ENCODE data around the gene PLD2.

The PLD2 gene, protein sequence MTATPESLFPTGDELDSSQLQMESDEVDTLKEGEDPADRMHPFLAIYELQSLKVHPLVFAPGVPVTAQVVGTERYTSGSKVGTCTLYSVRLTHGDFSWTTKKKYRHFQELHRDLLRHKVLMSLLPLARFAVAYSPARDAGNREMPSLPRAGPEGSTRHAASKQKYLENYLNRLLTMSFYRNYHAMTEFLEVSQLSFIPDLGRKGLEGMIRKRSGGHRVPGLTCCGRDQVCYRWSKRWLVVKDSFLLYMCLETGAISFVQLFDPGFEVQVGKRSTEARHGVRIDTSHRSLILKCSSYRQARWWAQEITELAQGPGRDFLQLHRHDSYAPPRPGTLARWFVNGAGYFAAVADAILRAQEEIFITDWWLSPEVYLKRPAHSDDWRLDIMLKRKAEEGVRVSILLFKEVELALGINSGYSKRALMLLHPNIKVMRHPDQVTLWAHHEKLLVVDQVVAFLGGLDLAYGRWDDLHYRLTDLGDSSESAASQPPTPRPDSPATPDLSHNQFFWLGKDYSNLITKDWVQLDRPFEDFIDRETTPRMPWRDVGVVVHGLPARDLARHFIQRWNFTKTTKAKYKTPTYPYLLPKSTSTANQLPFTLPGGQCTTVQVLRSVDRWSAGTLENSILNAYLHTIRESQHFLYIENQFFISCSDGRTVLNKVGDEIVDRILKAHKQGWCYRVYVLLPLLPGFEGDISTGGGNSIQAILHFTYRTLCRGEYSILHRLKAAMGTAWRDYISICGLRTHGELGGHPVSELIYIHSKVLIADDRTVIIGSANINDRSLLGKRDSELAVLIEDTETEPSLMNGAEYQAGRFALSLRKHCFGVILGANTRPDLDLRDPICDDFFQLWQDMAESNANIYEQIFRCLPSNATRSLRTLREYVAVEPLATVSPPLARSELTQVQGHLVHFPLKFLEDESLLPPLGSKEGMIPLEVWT

DNA sequence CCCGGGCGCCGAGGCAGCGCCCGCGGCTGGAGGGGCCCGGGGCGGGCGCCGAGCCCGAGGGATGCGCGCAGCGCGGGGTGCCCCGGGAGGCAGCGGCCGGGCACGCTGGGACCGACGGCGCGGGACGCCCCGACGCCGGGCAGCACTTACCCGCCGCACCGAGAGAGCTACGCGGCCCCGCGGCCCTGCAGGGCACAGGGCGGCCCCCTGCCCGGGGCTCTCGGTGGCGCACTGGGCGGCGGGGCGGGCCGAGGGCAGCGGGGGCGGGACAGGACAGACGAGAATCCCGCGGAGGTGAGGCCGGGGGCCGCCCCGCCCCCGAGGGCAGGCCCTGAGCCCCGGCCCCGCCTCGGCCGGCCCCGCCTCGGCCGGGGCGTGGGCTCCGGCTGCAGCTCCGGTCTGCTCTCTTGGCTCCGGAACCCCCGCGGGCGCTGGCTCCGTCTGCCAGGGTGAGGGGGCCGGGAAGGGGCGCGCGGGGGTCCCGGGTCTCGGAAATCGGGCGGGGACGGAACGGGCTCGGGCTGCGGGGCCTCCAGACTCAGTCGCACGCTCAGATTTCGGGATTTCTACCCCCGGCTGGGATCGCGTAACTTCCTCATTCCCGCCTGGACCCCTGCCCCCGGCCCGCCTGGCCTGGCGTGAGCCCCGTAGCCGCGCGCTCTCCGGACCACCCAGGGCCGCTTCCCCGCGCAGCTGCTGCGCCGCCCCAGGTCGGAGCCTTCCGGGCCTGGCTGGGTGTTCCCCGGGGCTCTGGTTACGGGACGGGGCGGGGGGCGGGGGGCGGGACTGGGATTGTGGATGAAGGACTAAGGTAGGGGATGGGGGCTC lies at the start of gene PLD2:
Gene PLD2 (plus strand): TSS at position 376 of the 828 bp plus-strand sequence. CDS start 621 bp downstream, outside the sequence.
- in situ Hi-C loops (cut with MboI; ENCODE audit: low sequenced_read_pairs): no loop called here

DNA sequence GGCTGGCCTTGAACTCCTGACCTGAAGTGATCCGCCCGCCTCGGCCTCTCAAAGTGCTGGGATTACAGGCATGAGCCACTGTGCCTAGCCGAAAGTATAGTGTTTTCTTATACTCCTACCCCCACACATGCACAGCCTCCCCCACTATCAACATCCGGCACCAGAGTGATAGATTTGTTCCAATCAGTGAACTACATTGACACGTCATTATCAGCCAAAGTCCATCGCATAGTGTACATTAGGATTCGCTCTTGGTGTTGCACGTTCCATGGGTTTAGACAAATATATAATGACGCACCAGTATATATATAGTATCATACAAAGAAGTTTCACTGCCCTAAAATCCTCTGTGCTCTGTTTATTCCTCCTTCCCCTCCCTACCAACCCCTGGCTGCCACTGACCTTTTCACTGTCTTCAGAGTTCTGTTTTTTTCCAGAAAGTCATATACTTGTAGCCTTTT lies 47.1 kb upstream of the PLD2 start:
- in situ Hi-C loops (cut with MboI; ENCODE audit: low sequenced_read_pairs): no loop called here

DNA sequence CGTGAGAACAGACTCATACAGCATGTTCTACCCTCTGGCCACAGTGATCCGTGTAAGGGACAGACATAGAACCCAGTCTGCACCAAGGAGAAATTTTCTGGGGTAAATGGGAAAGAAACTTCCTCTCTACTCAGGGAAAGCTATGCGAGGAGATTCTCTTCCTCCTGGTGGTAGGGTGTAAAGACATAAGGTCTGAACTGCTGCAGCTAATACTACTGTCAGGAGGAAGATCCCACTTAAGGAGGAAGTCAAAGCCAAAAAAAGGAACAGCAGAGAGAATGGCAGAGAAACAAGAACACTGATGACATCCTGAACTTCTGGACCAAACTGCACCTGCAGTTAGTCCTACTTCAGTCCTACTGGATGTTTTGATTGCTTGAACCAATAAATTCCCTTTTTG lies 42.4 kb upstream of the PLD2 start:
- in situ Hi-C loops (cut with MboI; ENCODE audit: low sequenced_read_pairs): no loop called here

DNA sequence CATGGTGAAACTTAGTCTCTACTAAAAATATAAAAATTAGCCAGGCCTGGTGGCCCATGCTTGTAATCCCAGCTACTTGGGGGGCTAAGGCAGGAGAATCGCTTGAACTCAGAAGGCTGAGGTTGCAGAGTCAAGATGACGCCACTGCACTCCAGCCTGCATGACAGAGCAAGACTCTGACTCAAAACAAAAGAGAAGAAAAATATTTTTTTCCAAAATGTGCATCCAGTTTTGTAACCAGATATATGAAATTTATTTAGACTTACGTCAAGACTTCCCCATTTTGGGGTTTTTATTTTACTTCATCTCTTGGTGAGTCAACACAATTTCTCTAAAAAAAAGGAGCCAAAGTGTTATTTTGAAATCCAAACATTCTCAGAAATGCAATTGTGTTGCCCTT lies 40.8 kb upstream of the PLD2 start:
- in situ Hi-C loops (cut with MboI; ENCODE audit: low sequenced_read_pairs): no loop called here

DNA sequence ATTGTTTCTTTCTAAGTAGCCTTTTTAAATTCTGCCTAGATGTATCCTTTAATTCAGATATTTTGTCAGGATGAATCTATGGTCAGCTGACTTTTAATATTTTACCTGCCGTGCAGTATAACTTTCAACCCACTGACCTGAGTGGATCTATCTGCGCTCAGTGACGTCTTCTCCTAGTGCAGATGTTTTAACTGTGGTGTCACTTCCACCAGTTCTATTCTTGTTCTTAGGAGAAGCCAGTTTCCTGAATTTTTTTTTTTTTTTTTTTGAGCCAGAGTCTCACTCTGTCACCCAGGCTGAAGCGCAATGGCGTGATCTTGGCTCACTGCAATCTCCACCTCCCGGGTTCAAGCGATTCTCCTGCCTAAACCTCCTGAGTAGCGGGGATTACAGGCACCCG lies 40.2 kb upstream of the PLD2 start:
- in situ Hi-C loops (cut with MboI; ENCODE audit: low sequenced_read_pairs): no loop called here

DNA sequence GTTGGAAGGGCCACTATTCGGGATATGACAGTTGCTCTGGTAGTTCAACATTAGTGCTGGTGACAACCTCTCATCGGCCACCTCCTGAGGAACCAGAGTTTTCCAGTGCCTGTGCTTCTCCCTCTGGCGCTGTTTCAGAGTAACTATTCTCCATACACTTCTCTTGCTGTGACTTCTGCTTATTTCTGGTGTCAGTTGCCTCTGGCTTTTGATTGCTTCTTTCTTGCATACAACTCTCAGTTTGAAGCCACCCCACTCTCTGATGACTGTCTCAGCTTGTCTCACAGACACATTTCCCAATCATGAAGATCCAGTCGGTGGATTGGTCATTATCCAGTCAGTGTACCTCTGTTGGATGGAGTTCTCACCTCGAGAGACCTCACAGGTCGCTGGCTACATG lies 38.7 kb upstream of the PLD2 start:
- in situ Hi-C loops (cut with MboI; ENCODE audit: low sequenced_read_pairs): no loop called here

DNA sequence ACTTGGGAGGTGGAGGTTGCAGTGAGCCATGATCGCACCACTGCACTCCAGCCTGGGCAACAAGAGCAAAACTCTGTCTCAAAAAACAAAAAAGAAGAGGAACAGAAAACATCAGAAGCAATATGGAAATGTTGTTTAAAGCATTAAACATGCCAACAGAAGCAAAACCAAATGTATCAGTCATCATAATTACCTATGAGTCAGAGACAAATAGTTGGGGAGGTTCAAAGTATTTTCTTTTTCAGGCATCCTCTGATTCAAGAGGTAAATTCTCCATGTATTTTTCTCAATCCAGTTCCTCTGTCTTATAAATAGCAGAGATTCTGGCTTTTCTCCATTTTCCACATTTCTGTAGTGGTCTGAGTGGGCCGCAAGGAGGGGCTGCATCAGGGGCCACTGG lies 37.3 kb upstream of the PLD2 start:
- in situ Hi-C loops (cut with MboI; ENCODE audit: low sequenced_read_pairs): no loop called here

DNA sequence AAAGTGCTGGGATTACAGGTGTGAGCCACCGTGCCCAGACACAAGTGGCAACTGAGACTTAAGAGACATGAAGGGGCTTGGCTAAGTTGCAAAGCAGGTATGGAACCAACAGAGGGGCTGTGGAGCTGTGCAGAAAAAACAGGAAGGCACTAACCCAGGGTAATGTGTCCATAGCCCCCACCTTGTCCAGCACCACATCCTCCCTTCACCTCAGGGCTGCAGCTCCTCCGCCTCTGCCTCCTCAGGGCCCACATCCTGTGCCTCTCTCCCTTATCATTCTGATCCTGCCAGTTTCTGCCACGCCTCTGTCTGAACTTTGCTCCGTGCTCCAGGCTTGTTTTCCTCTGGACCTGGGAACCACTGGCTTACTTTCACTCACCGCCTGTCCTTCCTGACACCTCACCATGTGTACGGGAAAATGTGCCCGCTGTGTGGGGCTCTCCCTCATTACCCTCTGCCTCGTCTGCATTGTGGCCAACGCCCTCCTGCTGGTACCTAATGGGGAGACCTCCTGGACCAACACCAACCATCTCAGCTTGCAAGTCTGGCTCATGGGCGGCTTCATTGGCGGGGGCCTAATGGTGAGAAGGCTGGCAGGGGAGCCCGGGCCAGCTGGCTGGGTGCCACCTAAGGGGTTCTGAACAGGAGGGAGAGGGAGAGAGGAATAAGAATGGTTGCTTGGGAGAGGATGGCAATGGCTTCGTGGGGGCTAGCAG lies 35.3 kb upstream of the PLD2 start, which contains the start of gene TM4SF5:
Gene TM4SF5 (plus strand): TSS at position 368 of the 716 bp plus-strand sequence. CDS start 37 bp downstream, at position 405.
- in situ Hi-C loops (cut with MboI; ENCODE audit: low sequenced_read_pairs): no loop called here

DNA sequence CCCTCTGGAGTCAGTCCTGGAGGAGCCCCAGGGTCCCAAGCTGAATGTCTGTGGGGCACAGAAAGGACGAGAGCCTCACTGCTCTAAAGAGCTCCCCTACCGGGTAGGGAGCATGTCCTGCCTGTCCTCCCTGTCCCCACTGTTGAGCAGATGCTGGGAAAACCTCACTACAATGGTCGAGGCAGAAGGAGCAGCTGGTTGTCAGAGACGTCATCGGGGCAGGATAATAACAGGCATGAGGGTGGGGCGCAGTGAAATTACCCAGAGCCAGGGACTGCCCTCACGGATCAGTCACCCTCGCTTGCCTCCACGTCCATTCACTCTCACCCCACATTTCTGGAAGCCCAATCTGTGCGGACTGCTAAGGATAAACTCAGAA lies 34.7 kb upstream of the PLD2 start:
- in situ Hi-C loops (cut with MboI; ENCODE audit: low sequenced_read_pairs): no loop called here

DNA sequence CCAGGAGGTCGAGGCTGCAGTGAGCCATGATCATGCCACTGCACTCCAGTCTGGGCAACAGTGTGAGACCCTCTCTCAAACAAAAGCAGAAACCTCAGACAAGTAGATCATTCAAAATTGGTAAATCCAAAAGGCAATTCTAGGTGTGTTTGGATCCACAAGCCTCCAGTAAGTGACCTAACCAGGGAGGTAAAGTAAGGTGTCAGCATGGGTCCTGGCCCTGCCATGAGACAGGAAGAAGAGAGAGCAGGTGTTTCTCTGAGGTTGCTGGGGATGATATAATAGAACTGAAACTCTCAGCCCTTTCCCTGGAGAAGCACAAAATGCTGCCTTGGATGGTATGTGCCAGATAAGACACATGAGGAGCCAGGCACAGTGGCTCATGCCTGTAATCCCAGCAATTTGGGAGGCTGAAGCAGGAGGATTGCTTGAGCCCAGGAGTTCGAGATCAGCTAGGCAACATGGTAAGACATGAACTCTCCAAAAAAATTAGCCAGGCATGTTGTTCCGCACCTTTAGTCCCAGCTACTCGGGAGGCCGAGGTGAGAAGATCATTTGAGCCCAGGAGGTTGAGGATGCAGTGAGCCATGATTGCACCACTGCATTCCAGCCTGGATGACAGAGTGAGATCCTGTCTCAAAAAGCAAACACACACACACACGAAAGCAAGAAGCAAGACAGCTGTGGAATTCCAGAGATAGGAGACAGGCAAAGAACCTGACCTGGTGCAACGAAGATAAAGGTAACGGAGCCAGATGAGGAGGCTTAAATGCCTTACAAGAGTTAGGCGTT lies 28.8 kb upstream of the PLD2 start:
- in situ Hi-C loops (cut with MboI; ENCODE audit: low sequenced_read_pairs): no loop called here

DNA sequence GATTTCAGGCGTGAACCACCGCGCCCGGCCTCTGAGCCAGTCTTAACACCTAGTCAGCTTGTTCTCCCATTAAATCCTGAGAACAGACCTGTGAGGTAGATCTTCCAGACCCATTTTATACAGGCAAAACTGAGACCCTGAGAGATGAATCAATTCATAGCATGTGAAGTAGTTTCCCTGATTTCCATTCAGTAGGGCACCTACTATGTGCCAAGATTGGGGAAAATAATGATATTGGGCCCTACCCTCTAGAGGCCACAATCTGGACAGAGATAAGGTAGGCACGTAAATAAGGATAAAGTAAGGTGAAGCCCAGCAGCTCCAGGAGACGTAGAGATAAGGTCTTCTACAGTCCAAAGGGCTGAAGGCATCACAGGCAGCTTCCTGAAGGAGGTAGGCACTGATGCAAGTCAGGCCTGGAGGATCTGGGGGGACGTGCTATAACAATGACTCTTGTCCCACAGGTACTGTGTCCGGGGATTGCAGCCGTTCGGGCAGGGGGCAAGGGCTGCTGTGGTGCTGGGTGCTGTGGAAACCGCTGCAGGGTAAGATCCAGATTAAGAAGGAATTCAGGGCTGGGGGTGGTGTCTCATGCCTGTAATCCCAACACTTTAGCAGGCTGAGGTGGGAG lies 26.5 kb upstream of the PLD2 start:
- in situ Hi-C loops (cut with MboI; ENCODE audit: low sequenced_read_pairs): no loop called here

DNA sequence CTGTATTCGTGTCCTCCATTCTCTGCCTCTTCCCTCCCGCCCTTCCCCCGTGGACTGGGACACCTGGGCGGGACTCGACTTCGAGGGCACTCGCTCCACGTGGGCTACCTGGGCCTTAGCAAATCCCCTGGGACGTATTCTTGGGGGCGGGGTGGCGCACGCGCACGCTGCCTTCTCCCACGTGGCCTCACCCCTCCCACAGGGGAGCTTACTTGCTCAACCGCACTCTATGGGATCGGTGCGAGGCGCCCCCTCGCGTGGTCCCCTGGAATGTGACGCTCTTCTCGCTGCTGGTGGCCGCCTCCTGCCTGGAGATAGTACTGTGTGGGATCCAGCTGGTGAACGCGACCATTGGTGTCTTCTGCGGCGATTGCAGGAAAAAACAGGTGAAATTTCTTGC lies 24.3 kb upstream of the PLD2 start:
- in situ Hi-C loops (cut with MboI; ENCODE audit: low sequenced_read_pairs): no loop called here

DNA sequence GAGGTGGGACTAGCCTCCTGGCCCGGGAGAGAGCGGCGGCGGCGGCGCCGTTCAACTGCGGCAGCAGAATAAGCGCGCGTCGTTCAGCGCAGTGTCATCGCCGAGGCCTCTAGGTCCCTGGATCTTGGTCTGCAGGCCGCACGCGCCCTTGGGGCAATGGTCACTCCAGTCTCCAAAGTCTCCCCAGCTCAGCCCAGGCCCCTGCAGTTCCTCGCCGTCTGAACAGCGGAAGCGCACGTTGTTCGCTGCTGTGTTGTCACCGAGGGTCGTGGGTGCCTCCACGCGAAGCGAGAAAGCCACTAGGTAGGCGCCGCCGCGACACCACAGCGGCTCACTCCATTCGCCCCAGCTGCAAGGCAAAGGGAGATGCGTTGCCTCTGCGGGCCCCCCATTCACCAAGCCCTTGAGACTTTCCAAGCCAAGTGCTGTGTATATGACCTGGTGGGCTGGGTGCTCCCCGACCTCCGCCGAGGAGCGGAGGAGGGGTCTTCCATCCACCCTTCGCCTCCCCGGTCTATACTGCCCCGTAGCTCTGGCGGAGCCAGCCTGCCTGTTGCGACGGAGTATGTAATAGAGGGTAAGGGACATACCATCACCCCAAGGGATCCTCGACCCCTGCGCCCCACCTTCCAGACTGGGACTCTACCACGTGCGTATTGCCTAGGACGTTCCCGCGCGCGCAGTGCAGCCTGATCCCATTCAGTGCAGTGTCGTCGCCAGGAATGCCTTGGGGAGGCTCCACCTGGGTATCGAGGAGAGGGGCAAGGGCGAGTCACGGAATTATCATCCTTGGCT lies 21.4 kb upstream of the PLD2 start:
- in situ Hi-C loops (cut with MboI; ENCODE audit: low sequenced_read_pairs): no loop called here

DNA sequence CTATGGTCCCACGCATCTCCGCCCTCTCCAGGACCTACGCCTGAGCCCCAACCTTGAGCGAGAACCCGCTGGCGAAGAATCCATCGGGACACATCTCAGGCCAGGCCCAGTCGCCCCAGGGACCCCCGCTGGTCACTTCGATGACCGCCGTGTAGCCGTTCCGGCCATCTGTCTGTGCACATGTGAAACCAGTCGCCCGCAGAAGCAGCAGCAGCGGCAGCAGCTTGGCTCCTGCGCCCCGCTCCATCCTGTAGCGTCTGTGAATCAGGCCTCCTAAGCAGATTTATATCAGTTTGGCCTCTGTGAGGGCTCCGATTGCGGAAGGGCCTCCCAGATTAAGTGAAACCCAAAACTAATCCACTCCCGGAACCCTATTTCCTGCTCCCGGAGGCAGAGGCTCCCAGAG lies 20.8 kb upstream of the PLD2 start, which contains the start of gene VMO1:
Gene VMO1 (minus strand): TSS at position 259 of the 406 bp plus-strand sequence. CDS start 12 bp downstream, at position 247.
- in situ Hi-C loops (cut with MboI; ENCODE audit: low sequenced_read_pairs): no loop called here

DNA sequence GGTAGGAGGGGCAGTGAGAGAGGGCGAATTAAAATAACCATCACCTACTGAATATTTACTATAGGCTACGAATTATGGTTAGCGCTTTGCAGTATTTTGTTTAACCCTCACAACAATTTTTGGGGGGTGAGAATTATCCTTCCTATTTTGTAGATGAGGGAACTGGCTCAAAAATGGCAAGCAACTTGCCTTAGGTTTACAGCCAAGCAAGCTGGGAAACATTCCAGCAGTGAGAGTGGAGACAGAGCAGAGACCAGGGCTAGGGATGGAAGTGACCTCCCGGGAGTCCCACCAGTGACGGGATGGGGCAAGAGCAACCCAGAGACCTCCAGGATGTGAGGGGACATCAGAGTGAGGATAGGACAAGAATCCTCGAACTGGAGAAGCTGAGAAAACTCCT lies 20.4 kb upstream of the PLD2 start:
- in situ Hi-C loops (cut with MboI; ENCODE audit: low sequenced_read_pairs): no loop called here

DNA sequence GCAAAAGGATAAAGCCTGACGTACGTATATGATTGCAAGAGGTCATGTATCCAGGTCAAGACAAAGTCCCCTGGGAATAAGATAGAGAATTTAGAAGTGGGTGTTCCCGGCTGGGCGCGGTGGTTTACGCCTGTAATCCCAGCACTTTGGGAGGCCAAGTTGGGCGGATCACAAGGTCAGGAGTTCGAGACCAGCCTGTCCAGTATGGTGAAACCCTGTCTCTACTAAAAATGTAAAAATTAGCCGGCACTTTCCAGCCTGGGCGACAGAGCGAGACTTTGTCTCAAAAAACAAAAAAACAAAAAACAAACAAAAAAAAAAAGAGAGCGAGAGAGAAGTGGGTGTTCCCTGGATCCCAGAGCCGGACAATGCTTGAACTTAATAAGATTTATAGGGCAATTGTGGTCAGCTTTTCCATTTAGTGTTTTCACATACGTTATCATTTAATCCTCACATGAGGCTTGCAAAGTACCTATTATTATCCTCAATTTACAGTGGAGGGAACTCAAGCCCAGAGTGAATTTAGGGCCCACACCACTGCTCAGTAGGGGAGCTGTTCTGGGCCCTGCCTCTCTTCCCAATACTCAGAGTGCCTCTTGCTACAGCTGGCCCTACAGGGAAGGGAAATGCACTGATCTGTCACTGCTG lies 18.7 kb upstream of the PLD2 start:
- in situ Hi-C loops (cut with MboI; ENCODE audit: low sequenced_read_pairs): no loop called here
